Measurements from ENCODE around the gene ENTPD5. TPM values are rescaled to one million over a fixed set of nuclear protein-coding genes. Genes with fewer than 3 reads are reported as not detected.

Gene ENTPD5, protein sequence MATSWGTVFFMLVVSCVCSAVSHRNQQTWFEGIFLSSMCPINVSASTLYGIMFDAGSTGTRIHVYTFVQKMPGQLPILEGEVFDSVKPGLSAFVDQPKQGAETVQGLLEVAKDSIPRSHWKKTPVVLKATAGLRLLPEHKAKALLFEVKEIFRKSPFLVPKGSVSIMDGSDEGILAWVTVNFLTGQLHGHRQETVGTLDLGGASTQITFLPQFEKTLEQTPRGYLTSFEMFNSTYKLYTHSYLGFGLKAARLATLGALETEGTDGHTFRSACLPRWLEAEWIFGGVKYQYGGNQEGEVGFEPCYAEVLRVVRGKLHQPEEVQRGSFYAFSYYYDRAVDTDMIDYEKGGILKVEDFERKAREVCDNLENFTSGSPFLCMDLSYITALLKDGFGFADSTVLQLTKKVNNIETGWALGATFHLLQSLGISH
- total RNA-seq, result 10 to 100 TPM in 2 of 7 donors, 1 to 10 TPM in 5; 4.8 to 11.6 (median 7.0) TPM
- 10 to 100 TPM in 1 of 2 donors, 1 to 10 TPM in 1; 3.3 to 12.3 TPM for polyA plus RNA-seq
- long read RNA-seq, donor 1, full-length matches to known transcripts, result 1 of 9 reads
- long read RNA-seq, donor 1, partial matches to known transcripts, result 0 of 9 reads
- long read RNA-seq, donor 1, other reads (novel, unspliced or antisense), result 8 of 9 reads
- long read RNA-seq, donor 2, partial matches to known transcripts, result 47 of 63 reads
- long read RNA-seq, donor 2, other reads (novel, unspliced or antisense), result 16 of 63 reads
- long read RNA-seq, donor 3, full-length matches to known transcripts, result 2 of 13 reads
- long read RNA-seq, donor 3, partial matches to known transcripts, result 3 of 13 reads
- long read RNA-seq, donor 3, other reads (novel, unspliced or antisense), result 8 of 13 reads

DNA sequence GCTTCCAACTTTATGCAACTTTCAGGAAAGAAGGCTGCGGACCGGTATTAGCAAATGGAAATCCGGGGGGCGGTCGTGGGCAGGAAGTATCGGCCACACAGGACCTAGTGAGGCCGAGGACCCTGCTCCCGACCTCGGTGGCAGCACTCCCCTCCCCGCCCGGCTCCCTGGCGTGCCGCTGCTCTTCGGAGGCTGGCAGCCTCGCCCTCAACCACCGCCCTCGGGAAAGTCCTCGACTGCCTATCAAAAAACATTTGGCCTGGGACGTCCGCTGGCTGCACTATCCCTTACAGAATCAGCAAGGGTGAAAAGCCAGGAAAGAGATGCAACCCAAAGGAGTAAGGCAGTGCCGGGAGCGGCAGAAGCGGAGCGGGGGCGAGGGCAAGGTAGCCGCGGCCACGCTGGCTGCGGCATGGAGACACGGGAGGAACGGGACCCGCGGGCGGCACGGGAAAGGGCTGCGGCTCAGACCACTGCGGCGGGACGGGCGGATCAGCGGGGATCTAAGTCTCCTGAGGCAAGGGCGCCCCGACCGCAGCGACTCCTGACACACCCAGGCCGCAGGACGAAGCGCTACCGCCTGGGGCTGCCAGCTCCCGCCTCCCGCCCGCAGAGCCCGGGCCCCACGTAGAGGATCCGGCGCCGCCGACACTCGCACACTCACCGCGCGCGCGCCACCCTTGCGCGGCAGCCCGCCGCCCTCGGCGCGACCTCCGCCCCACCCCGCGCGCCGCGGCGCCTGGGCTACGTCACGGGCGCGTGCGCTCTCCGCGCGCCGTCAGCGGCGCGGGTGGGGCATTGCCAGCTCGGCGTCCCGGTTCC, at the start of gene ENTPD5, which contains the start of gene BBOF1:
Gene ENTPD5, minus strand, starts transcription at position 703 of the 822 bp plus-strand sequence. CDS start 31,186 bp downstream, outside the sequence.
Gene BBOF1, plus strand, starts transcription at position 764 of the 822 bp plus-strand sequence. CDS start 130 bp downstream, outside the sequence.
- H3K27ac ChIP-seq, result peak within 1 kb of the TSS; percentile 81 to 95
- no peaks in the 10 kb centered on the region for H3K9me3 ChIP-seq
- TF ChIP-seq EP300 (IDR thresholded peaks at IDR 0.05) (no peak), POLR2A (IDR thresholded peaks at IDR 0.05) (peak; percentile 86)
- TF ChIP-seq, protein P1, sequence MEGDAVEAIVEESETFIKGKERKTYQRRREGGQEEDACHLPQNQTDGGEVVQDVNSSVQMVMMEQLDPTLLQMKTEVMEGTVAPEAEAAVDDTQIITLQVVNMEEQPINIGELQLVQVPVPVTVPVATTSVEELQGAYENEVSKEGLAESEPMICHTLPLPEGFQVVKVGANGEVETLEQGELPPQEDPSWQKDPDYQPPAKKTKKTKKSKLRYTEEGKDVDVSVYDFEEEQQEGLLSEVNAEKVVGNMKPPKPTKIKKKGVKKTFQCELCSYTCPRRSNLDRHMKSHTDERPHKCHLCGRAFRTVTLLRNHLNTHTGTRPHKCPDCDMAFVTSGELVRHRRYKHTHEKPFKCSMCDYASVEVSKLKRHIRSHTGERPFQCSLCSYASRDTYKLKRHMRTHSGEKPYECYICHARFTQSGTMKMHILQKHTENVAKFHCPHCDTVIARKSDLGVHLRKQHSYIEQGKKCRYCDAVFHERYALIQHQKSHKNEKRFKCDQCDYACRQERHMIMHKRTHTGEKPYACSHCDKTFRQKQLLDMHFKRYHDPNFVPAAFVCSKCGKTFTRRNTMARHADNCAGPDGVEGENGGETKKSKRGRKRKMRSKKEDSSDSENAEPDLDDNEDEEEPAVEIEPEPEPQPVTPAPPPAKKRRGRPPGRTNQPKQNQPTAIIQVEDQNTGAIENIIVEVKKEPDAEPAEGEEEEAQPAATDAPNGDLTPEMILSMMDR (IDR thresholded peaks at IDR 0.05), result peak in 2 of 3 donors; percentile 13 to 20
- H3K4me3 ChIP-seq, result peak within 1 kb of the TSS; percentile 70
- intact Hi-C loops (cut with DNase I), result loop anchor here in 1 of 4 donors (10.0 kb wide), 1 partner anchor 134 kb away; the partner anchor contains the start of gene ZNF410
- WGBS, 3 donors, result 0% methylated on average over 70 to 93 of the region's 93 CpGs
- DNase-seq, result peak; percentile 84 to 91 (median 89)
- H3K4me1 ChIP-seq (ENCODE audit: insufficient read depth), result no peaks in the 10 kb centered on the region
- no peaks in the 10 kb centered on the region for H3K27me3 ChIP-seq
- no peaks in the 10 kb centered on the region for H3K36me3 ChIP-seq

GRCh38 chr14:74065746-74066575, 46.9 kb upstream of the ENTPD5 start:
- H3K4me3 ChIP-seq, result no peak overlapping the region
- no peak for DNase-seq
- TF ChIP-seq, protein P1 (IDR thresholded peaks at IDR 0.05), result no peak
- TF ChIP-seq EP300 (IDR thresholded peaks at IDR 0.05), result no peak
- TF ChIP-seq POLR2A (IDR thresholded peaks at IDR 0.05), result no peak
- H3K27me3 ChIP-seq, result no peaks in the 10 kb centered on the region
- no peaks in the 10 kb centered on the region for H3K9me3 ChIP-seq
- intact Hi-C loops (cut with DNase I), result no loop called here
- H3K27ac ChIP-seq, result no peak overlapping the region
- no peaks in the 10 kb centered on the region for H3K4me1 ChIP-seq (ENCODE audit: insufficient read depth)
- 37 to 53% (median 39%) methylated on average over 3 of the region's 3 CpGs for WGBS, 3 donors
- H3K36me3 ChIP-seq, result no peaks in the 10 kb centered on the region

GRCh38 chr14:74064883-74065282, 45.8 kb upstream of the ENTPD5 start:
- H3K4me3 ChIP-seq, result no peak overlapping the region
- no peak overlapping the region for H3K27ac ChIP-seq
- TF ChIP-seq POLR2A (IDR thresholded peaks at IDR 0.05), result no peak
- no peak for TF ChIP-seq EP300 (IDR thresholded peaks at IDR 0.05)
- TF ChIP-seq, protein P1 (IDR thresholded peaks at IDR 0.05), result no peak
- H3K4me1 ChIP-seq (ENCODE audit: insufficient read depth), result no peaks in the 10 kb centered on the region
- no peaks in the 10 kb centered on the region for H3K9me3 ChIP-seq
- no peak for DNase-seq
- 85 to 89% (median 88%) methylated on average over 3 of the region's 3 CpGs for WGBS, 3 donors
- intact Hi-C loops (cut with DNase I), result no loop called here
- no peaks in the 10 kb centered on the region for H3K27me3 ChIP-seq
- H3K36me3 ChIP-seq, result no peaks in the 10 kb centered on the region
